GM12801 (cell line): ENCODE measurements around the gene SPAG7.

Source experiments
- TF ChIP-seq, protein P1 (sequence below): IDR thresholded peaks from one replicate; pipeline ENCODE4 v1.5.1; 2011; ENCODE audit warnings: control low read depth; ENCODE audit not compliant: insufficient read length; ENCODE audit errors: extremely low read depth

SPAG7 gene

DNA sequence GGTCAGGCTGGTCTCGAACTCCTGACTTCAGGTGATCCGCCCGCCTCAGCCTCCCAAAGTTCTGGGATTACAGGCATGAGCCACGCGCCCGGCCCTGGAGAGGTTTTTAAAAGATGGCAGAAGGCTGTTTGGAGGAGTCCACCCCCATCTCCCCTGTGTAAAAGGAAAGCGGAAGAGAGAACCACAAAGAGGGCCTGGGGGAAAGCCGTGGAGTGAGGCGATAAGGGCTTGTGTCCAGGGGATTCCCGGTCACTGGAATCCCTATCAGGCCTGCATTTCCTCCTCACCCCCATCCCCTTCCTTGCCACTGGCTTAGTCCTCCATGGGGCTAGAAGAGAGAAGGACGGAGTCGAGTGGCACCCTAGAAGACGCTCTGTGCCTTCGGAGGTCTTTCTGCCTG, 35.7 kb downstream of the SPAG7 start, which contains the start of gene GP1BA:
Gene GP1BA (plus strand): TSS at position 315 of the 400 bp plus-strand sequence. CDS start 328 bp downstream, outside the sequence.
- TF ChIP-seq, protein P1, sequence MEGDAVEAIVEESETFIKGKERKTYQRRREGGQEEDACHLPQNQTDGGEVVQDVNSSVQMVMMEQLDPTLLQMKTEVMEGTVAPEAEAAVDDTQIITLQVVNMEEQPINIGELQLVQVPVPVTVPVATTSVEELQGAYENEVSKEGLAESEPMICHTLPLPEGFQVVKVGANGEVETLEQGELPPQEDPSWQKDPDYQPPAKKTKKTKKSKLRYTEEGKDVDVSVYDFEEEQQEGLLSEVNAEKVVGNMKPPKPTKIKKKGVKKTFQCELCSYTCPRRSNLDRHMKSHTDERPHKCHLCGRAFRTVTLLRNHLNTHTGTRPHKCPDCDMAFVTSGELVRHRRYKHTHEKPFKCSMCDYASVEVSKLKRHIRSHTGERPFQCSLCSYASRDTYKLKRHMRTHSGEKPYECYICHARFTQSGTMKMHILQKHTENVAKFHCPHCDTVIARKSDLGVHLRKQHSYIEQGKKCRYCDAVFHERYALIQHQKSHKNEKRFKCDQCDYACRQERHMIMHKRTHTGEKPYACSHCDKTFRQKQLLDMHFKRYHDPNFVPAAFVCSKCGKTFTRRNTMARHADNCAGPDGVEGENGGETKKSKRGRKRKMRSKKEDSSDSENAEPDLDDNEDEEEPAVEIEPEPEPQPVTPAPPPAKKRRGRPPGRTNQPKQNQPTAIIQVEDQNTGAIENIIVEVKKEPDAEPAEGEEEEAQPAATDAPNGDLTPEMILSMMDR, result no peak

DNA sequence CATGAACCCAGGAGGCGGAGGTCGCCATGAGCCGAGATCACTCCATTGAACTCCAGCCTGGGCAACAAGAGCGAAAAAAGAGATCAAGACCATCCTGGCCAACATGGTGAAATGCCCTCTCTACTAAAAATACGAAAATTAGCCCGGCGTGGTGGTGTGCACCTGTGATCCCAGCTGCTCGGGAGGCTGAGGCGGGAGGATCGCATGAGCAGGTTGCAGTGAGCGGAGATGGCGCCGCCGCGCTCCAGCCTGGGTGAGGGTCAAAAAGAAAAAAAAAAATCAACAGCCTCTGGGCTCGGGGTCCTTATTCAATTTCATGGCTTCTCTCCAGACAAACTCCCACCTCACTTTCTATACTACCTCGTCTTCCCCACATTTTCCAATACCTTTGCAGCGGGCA, 38.7 kb downstream of the SPAG7 start:
- TF ChIP-seq, protein P1, result no peak

DNA sequence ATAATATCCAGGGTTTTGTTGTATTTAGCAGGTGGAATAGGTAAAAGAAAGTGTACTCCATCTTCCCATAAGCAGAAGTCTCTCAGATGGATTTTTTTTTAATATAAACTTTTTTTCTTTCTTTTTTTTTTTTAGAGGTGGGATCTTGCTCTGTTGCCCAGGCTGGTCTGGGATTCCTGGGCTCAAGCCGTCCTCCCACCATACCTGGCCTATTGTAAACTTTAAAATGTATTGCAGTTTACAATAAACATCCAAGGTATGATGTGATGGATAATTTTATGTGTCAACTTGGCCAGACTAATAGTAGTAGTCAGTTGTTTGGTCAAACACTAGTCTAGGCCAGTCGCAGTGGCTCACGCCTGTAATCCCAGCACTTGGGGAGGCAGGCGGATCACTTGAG, 46.3 kb downstream of the SPAG7 start:
- TF ChIP-seq, protein P1, result no peak

DNA sequence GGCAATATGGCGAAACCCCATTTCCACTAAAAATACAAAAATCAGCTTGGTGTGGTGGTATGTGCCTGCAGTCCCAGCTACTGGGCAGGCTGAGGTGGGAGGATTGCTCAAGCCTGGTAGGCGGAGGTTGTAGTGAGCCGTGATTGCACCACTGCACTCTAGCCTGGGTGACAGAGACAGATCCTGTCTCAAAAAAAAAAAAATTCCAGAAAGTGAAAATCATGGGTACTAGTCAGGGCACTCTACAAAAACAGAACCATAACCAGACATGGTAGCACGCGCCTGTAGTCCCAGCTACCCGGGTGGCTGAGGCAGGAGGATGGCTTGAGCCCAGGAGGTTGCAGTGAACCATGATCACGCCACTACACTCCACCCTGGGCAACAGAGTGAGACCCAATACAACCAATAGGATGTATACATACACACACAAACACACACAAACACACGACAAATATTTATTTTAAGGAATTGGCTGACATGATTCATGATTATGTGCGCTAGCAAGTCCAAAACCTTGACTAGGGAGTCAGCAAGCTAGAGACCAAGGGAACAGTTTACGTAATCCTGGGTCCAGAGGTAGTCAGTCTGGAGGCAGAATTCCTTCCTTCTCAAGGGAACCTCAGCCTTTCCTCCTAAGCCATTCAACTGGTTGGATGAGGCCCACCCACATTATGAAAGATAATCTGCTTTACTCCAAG, 47.1 kb downstream of the SPAG7 start:
- TF ChIP-seq, protein P1, result no peak

DNA sequence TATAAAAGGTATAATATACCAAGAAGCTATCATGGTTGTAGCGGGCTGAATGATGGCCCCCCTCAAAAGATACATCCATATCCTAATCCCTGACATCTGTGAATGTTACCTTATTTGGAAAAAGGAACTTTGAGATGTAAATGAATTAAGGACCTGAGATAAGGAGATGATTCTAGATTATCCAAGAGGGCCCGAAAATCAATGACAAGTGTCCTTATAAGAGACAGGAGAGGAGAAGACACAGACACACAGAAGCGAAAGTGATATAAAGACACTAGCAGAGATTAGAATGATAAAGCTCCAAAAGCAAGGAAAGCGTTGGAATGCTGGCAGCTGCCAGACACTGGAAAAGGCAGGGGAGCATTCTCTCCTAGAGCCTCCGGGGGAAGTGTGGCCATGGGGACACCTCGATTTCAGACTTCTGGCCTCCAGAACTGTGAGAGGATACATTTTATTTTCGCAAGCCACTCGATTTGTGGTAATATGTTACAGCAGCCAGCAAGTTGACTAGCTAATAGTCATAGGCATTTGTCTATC, 48.0 kb downstream of the SPAG7 start:
- TF ChIP-seq, protein P1, result no peak

DNA sequence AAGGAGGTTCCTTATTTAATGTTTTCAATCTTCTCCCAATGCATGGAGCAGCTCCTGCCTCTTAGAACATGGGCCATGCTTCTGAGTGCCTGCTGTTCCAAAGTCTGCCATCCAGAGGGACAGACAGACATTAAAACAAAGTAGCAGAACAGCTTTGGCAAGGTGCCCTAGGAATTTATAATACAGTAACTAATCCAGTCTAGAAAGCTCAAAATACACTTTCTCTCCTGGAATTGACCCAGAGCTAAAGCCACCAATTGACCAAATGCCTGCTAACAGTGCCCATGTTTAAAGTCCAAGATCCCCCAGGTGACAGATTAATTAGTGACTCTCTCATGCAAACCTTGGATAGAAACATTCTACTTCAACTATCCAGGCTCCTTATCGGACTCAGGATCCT, 53.6 kb downstream of the SPAG7 start:
- TF ChIP-seq, protein P1, result no peak
